ENCODE results near the gene SFXN1. TPM values are rescaled to one million over a fixed set of nuclear protein-coding genes. Genes with fewer than 3 reads are reported as not detected.

The SFXN1 gene
- total and polyA plus RNA-seq, 2 donors (not counting 3 experiments of a cell fraction or from before 2014, with no cell fraction given), result 61.7 to 69.3 TPM

DNA sequence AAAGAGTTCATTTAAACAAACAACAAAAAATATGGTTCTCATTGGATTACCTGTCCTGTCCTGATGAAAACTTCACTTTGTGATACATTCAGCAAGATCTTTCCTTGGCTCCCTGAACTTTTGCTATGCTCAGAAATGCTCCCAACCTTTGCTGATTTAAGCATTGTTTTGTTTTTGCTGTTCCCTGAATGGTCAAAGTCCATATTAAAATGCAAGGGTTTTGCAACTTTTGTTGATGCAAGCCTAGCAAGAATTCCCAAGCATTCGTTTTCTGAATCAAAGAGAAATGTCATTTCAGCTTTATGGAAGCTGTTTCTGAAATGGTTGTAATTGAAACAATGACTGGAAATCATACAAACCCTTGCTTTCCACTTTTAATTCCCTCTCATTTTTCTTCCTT lies 3.1 kb upstream of the SFXN1 start:
- dilution Hi-C loops (cut with MboI; ENCODE audit: extremely low pct_ligation_motif_present, low sequenced_read_pairs) (no loop called here), intact Hi-C loops (cut with micrococcal nuclease) (no loop called here)
- DNase-seq (ENCODE audit: low read depth, low spot score) (no peak), FAIRE-seq (no peak)
- Histone ChIP-seq H3K4me2 (ENCODE audit: insufficient read depth, low read length) (no peak overlapping the region), H3K9me1 (replicated peaks; ENCODE audit: control insufficient read depth, extremely low read depth, insufficient read depth, low read length) (no peaks in the 10 kb centered on the region), H3K9ac (replicated peaks; ENCODE audit: extremely low read depth, insufficient read depth, low read length) (no peak overlapping the region), H3K79me2 (ENCODE audit: control insufficient read depth, insufficient read depth, low read length) (peaks cover 14% of the 10 kb centered on the region), H3K27me3 (ENCODE audit: control insufficient read depth in 2 of 2, insufficient read depth in 2 of 2, low read length in 2 of 2) (peaks cover 3% of the 10 kb centered on the region in 2 experiments), H3K4me1 (ENCODE audit: control insufficient read depth, extremely low read depth, insufficient read depth, low read length) (peaks cover 14% of the 10 kb centered on the region), H3K27ac (ENCODE audit: insufficient read depth, low read depth, low read length) (no peak overlapping the region), H2AFZ (ENCODE audit: low read depth, low read length) (no peak overlapping the region), H3K9me3 (replicated peaks; ENCODE audit: control insufficient read depth, insufficient read depth, low read length) (no peaks in the 10 kb centered on the region), H3K4me3 (replicated peaks in 1 of 3; ENCODE audit: insufficient read depth in 1 of 3, low read depth in 1 of 3, low read length in 3 of 3) (no peak overlapping the region), H4K20me1 (replicated peaks; ENCODE audit: control insufficient read depth, extremely low read depth, insufficient read depth, low read length) (no peaks in the 10 kb centered on the region), H3K36me3 (ENCODE audit: control insufficient read depth in 2 of 2, extremely low read depth in 1 of 2, insufficient read depth in 2 of 2, low read length in 2 of 2) (no peaks in the 10 kb centered on the region)
- CTCF ChIA-PET, result interaction anchor here (0.9 to 2.5 kb wide), 2 partner anchors 11 to 14 kb away, joined by 3 to 23 read pairs; no protein-coding TSS in a partner anchor
- no TSS peak for BruUV-seq (replicated peaks)
- TF ChIP-seq POLR2AphosphoS5 (IDR thresholded peaks at IDR 0.05; ENCODE audit: insufficient read depth, low read depth, low read length) (no peak), MYC (IDR thresholded peaks at IDR 0.05; ENCODE audit: low read depth, low read length) (no peak), POLR2A (IDR thresholded peaks at IDR 0.05; ENCODE audit: low read depth, low read length) (no peak), JUN (IDR thresholded peaks at IDR 0.05; ENCODE audit: borderline replicate concordance, insufficient read depth, insufficient read length, low read depth) (no peak), GATA2 (IDR thresholded peaks at IDR 0.05; ENCODE audit: insufficient read depth, insufficient read length, low read depth, low read length) (no peak), FOS (IDR thresholded peaks at IDR 0.05; ENCODE audit: borderline replicate concordance, insufficient read depth, low read length) (no peak), EZH2 (IDR thresholded peaks at IDR 0.05; ENCODE audit: borderline replicate concordance, low read depth, low read length, severe bottlenecking) (no peak)
- TF ChIP-seq, protein P1, sequence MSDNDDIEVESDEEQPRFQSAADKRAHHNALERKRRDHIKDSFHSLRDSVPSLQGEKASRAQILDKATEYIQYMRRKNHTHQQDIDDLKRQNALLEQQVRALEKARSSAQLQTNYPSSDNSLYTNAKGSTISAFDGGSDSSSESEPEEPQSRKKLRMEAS (IDR thresholded peaks at IDR 0.05; ENCODE audit: insufficient read depth, insufficient read length), result no peak
- TF ChIP-seq, protein P2, sequence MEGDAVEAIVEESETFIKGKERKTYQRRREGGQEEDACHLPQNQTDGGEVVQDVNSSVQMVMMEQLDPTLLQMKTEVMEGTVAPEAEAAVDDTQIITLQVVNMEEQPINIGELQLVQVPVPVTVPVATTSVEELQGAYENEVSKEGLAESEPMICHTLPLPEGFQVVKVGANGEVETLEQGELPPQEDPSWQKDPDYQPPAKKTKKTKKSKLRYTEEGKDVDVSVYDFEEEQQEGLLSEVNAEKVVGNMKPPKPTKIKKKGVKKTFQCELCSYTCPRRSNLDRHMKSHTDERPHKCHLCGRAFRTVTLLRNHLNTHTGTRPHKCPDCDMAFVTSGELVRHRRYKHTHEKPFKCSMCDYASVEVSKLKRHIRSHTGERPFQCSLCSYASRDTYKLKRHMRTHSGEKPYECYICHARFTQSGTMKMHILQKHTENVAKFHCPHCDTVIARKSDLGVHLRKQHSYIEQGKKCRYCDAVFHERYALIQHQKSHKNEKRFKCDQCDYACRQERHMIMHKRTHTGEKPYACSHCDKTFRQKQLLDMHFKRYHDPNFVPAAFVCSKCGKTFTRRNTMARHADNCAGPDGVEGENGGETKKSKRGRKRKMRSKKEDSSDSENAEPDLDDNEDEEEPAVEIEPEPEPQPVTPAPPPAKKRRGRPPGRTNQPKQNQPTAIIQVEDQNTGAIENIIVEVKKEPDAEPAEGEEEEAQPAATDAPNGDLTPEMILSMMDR (IDR thresholded peaks at IDR 0.05; ENCODE audit: extremely low read depth in 1 of 2, insufficient read depth in 1 of 2, low read depth in 1 of 2, low read length in 2 of 2), result no peak
- POLR2A ChIA-PET, result no interaction called here
